Nephron progenitor cell (in vitro differentiated cells): ENCODE measurements around the gene TIMELESS.

Experiments used
- DNase-seq: peaks from one replicate; pipeline ENCODE4 v3.0.0; 2021
- H3K27ac Mint-ChIP-seq: 2 replicates; pipeline ENCODE4 v1.8.0; 2021; ENCODE audit warnings: mild to moderate bottlenecking, moderate library complexity, mixed read lengths
- H3K27me3 Mint-ChIP-seq: 2 replicates; pipeline ENCODE4 v1.8.0; 2021; ENCODE audit warnings: mild to moderate bottlenecking, low read depth, mixed read lengths; ENCODE audit not compliant: poor library complexity
- H3K36me3 Mint-ChIP-seq: 2 replicates; pipeline ENCODE4 v1.8.0; 2021; ENCODE audit warnings: low read depth, mixed read lengths
- H3K4me1 Mint-ChIP-seq: 2 replicates; pipeline ENCODE4 v1.8.0; 2021; ENCODE audit warnings: mixed read lengths
- H3K4me3 Mint-ChIP-seq: 2 replicates; pipeline ENCODE4 v1.8.0; 2021; ENCODE audit warnings: mild to moderate bottlenecking, moderate library complexity, mixed read lengths
- H3K9me3 Mint-ChIP-seq: 2 replicates; pipeline ENCODE4 v1.8.0; 2021; ENCODE audit warnings: mild to moderate bottlenecking, moderate library complexity, mixed read lengths
- TF ChIP-seq, protein P1 (sequence below): fragments of 200-600 bp; sonication (generic); IDR thresholded peaks from 2 replicates; pipeline ENCODE4 v1.5.0; 2021; ENCODE audit warnings: antibody characterized with exemption

The TIMELESS gene

GRCh38 chr12:56373515-56373914, 75.7 kb downstream of the TIMELESS start:
- H3K27ac Mint-ChIP-seq: no peak overlapping the region
- peaks cover 23% of the 10 kb centered on the region for H3K4me1 Mint-ChIP-seq
- peaks cover 7% of the 10 kb centered on the region for H3K36me3 Mint-ChIP-seq
- no peak for DNase-seq
- peaks cover 32% of the 10 kb centered on the region for H3K9me3 Mint-ChIP-seq
- TF ChIP-seq, protein P1, sequence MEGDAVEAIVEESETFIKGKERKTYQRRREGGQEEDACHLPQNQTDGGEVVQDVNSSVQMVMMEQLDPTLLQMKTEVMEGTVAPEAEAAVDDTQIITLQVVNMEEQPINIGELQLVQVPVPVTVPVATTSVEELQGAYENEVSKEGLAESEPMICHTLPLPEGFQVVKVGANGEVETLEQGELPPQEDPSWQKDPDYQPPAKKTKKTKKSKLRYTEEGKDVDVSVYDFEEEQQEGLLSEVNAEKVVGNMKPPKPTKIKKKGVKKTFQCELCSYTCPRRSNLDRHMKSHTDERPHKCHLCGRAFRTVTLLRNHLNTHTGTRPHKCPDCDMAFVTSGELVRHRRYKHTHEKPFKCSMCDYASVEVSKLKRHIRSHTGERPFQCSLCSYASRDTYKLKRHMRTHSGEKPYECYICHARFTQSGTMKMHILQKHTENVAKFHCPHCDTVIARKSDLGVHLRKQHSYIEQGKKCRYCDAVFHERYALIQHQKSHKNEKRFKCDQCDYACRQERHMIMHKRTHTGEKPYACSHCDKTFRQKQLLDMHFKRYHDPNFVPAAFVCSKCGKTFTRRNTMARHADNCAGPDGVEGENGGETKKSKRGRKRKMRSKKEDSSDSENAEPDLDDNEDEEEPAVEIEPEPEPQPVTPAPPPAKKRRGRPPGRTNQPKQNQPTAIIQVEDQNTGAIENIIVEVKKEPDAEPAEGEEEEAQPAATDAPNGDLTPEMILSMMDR: no peak
- H3K4me3 Mint-ChIP-seq: no peak overlapping the region
- H3K27me3 Mint-ChIP-seq: peaks cover 25% of the 10 kb centered on the region

- H3K27ac Mint-ChIP-seq: no peak overlapping the region
- no peak overlapping the region for H3K4me3 Mint-ChIP-seq
- TF ChIP-seq, protein P1: no peak
- H3K36me3 Mint-ChIP-seq: no peaks in the 10 kb centered on the region
- no peaks in the 10 kb centered on the region for H3K4me1 Mint-ChIP-seq
- DNase-seq: no peak
- peaks cover 49% of the 10 kb centered on the region for H3K27me3 Mint-ChIP-seq
- peaks cover 18% of the 10 kb centered on the region for H3K9me3 Mint-ChIP-seq
Measured at GRCh38 chr12:56366948-56367347, 82.3 kb downstream of the TIMELESS start.
